K562 (cell line): ENCODE data around the gene MACROD2. TPM values are rescaled to one million over a fixed set of nuclear protein-coding genes. Genes with fewer than 3 reads are reported as not detected.

Source experiments
- ATAC-seq: fragments of 200-7000 bp; cut with Tn5 transposase; 3 replicates; pipeline ENCODE4 v1.9.1; 2020; ENCODE audit warnings: moderate library complexity
- BruUV-seq: library from RNA; stranded (reverse); fragments of 400-500 nt; replicated peaks from 2 replicates; lab custom pipeline; 2021; lab: Mats Ljungman, UMichigan
- CTCF ChIA-PET: fragments of 300-600 bp; formaldehyde crosslinking; extraction: SDS; loops from one replicate; lab custom pipeline; 2021; ENCODE audit warnings: low intra/inter-chr PET ratio; lab: Yijun Ruan, JAX
- POLR2A ChIA-PET: fragments of 300-600, 350-650 bp; sonication (Branson Sonifier 250); formaldehyde crosslinking; extraction: SDS; loops from one replicate; lab custom pipeline; 2021; ENCODE audit warnings: antibody characterized with exemption, inconsistent platforms; lab: Yijun Ruan, JAX
- DNase-seq, 4 experiments: peaks; one replicate each; pipeline versions ENCODE4 v3.0.0 to v3.0.0-alpha.2; 2011 to 2018; ENCODE audit warnings: low spot score in 3 of 4, mixed read lengths in 3 of 4; ENCODE audit errors: extremely low read depth in 1 of 4
- FAIRE-seq: peaks from 2 replicates; lab custom pipeline; 2011; peaks lifted over from hg19 to GRCh38; lab: Jason Lieb, UNC
- H2AFZ ChIP-seq: 2 replicates; pipeline ENCODE4 v1.6.0; 2011; ENCODE audit warnings: low read depth, low read length, control low read depth, inconsistent platforms
- H3K27ac ChIP-seq: fragments of 200-600 bp; 3 replicates; pipeline ENCODE4 v1.8.0; 2011; ENCODE audit warnings: low read depth, mild to moderate bottlenecking, control low read depth, inconsistent platforms, low read length, moderate library complexity, mixed read lengths; ENCODE audit errors: extremely low read depth
- H3K27me3 ChIP-seq, 2 experiments: fragments of 300-600 bp in 1 of 2; 2 replicates in 1 of 2; 3 replicates in 1 of 2; pipeline versions ENCODE4 v1.6.0 to v1.8.0; 2011; ENCODE audit warnings: inconsistent platforms in 2 of 2, low read length in 2 of 2, mild to moderate bottlenecking in 1 of 2, mixed read lengths in 1 of 2, moderate library complexity in 1 of 2; ENCODE audit not compliant: control insufficient read depth in 2 of 2, insufficient read depth in 2 of 2
- H3K36me3 ChIP-seq: fragments of 300-600 bp; 3 replicates; pipeline ENCODE4 v1.8.0; 2011; ENCODE audit warnings: mild to moderate bottlenecking, low read length, inconsistent platforms; ENCODE audit not compliant: control insufficient read depth, insufficient read depth
- H3K4me1 ChIP-seq, 2 experiments: fragments of 200-600 bp in 1 of 2; replicated peaks in 1 of 2; 2 replicates in 1 of 2; 3 replicates in 1 of 2; pipeline versions ENCODE4 v1.5.1 to v1.8.0; 2011; ENCODE audit warnings: inconsistent platforms in 2 of 2, low read length in 2 of 2, mild to moderate bottlenecking in 1 of 2, mixed read lengths in 1 of 2, moderate library complexity in 1 of 2; ENCODE audit not compliant: control insufficient read depth in 2 of 2, insufficient read depth in 2 of 2
- H3K4me2 ChIP-seq: 2 replicates; pipeline ENCODE4 v1.6.1; 2011; ENCODE audit warnings: low read length, control low read depth, inconsistent platforms, mixed read lengths; ENCODE audit not compliant: insufficient read depth
- H3K4me3 ChIP-seq: fragments of 200-600 bp; sonication (generic), shearing (Covaris generic); 2 replicates; pipeline ENCODE4 v1.5.1; 2016; ENCODE audit warnings: control low read depth, inconsistent platforms
- H3K79me2 ChIP-seq: fragments of 200-600 bp; 3 replicates; pipeline ENCODE4 v1.8.0; 2011; ENCODE audit warnings: low read length, inconsistent platforms; ENCODE audit not compliant: control insufficient read depth, insufficient read depth
- H3K9ac ChIP-seq, 2 experiments: 2 replicates each; pipeline versions ENCODE4 v1.6.0 to v1.6.1; 2011; ENCODE audit warnings: low read depth in 2 of 2, low read length in 2 of 2, control low read depth in 1 of 2, inconsistent platforms in 1 of 2, mild to moderate bottlenecking in 1 of 2, mixed read lengths in 1 of 2; ENCODE audit not compliant: insufficient read depth in 1 of 2
- H3K9me1 ChIP-seq: one replicate; pipeline ENCODE4 v1.6.0; 2011; ENCODE audit warnings: inconsistent platforms, mild to moderate bottlenecking, low read length, moderate library complexity; ENCODE audit not compliant: control insufficient read depth, insufficient read depth
- H3K9me3 ChIP-seq: replicated peaks from 2 replicates; pipeline ENCODE4 v1.5.1; 2011; ENCODE audit warnings: low read depth, low read length, inconsistent platforms; ENCODE audit not compliant: control insufficient read depth, insufficient read depth
- H4K20me1 ChIP-seq: replicated peaks from 2 replicates; pipeline ENCODE4 v1.6.1; 2011; ENCODE audit warnings: low read length, inconsistent platforms, mixed read lengths; ENCODE audit not compliant: control insufficient read depth, insufficient read depth
- CEBPB ChIP-seq: fragments of 450-650 bp; IDR thresholded peaks from 2 replicates; pipeline ENCODE4 v1.6.1; 2016; ENCODE audit warnings: missing genetic modification characterization, missing compliant biosample characterization
- FOXJ2 ChIP-seq: fragments of 200-800 bp; sonication (Bioruptor generic); IDR thresholded peaks from 2 replicates; pipeline ENCODE4 v1.6.1; 2016; ENCODE audit warnings: missing genetic modification characterization, missing compliant biosample characterization
- NCOA1 ChIP-seq: fragments of 450-650 bp; IDR thresholded peaks from 2 replicates; pipeline ENCODE4 v1.6.1; 2016; ENCODE audit warnings: low read depth
- SMARCA5 ChIP-seq: fragments of 450-650 bp; IDR thresholded peaks from 2 replicates; pipeline ENCODE4 v1.6.1; 2016
- ZFPM2 ChIP-seq: fragments of 250-450 bp; sonication (Bioruptor Pico); IDR thresholded peaks from 2 replicates; pipeline ENCODE4 v1.5.1; 2022; ENCODE audit warnings: mild to moderate bottlenecking
- ZNF583 ChIP-seq: fragments of 250-450 bp; sonication (Bioruptor Pico); IDR thresholded peaks from 2 replicates; pipeline ENCODE4 v1.4.0; 2020
- ZNF695 ChIP-seq: fragments of 450-650 bp; formaldehyde crosslinking; IDR thresholded peaks from 2 replicates; pipeline ENCODE4 v1.4.0; 2020; ENCODE audit warnings: mild to moderate bottlenecking, moderate library complexity
- WGBS: fragments of 100-300 bp; shearing (Covaris generic); methylation state at CpG from one replicate; pipeline ENCODE4 v1.1.6; 2016; ENCODE audit warnings: low coverage, mixed read lengths; ENCODE audit not compliant: insufficient coverage; ENCODE audit errors: missing lambda C conversion rate; 5-methylcytosine and 5-hydroxymethylcytosine counted together
- in situ Hi-C: fragments of 300-500 bp; cut with MboI; formaldehyde crosslinking; loops from 4 replicates; pipeline ENCODE4 v1.15.0; 2018; ENCODE audit warnings: inconsistent platforms, mixed read lengths
- intact Hi-C: fragments of 100-400 bp; cut with micrococcal nuclease; formaldehyde crosslinking; loops from 2 replicates; pipeline ENCODE4 v1.14.2; 2022
- polyA plus RNA-seq, 8 experiments: library from polyadenylated mRNA; depleted of rRNA in 4 of 8; stranded (reverse) in 5 of 8; unstranded in 3 of 8; fragments of >200 nt; fragmentation: Nextera tagmentation in 2 of 8; fragmentation: Illumina TruSeq in 1 of 8; extraction: Ambion mirVana in 2 of 8; extraction: Trizol in 1 of 8; gene quantifications; 2 replicates each; pipeline versions ENCODE4 v1.2.1 to v1.2.3, GENCODE V29; 2011 to 2014; ENCODE audit warnings: inconsistent platforms in 1 of 8, missing spikeins in 1 of 8
- total RNA-seq, 7 experiments: library from RNA; depleted of rRNA in 6 of 7; stranded (reverse); fragments of >200 nt in 6 of 7; fragmentation: Illumina TruSeq in 2 of 7; extraction: Trizol in 2 of 7; gene quantifications; 2 replicates each; pipeline versions ENCODE4 v1.2.1 to v1.2.3, GENCODE V29; 2011 to 2021; ENCODE audit warnings: low replicate concordance in 1 of 7
- TF ChIP-seq, protein P1 (sequence below): sonication (generic); formaldehyde crosslinking; IDR thresholded peaks from 2 replicates; pipeline ENCODE4 v1.8.0; 2022; ENCODE audit warnings: mild to moderate bottlenecking, missing genetic modification reagents
- TF ChIP-seq, protein P2 (sequence below): fragments of 150-350 bp; IDR thresholded peaks from 2 replicates; pipeline ENCODE4 v1.6.1; 2014; ENCODE audit warnings: low read depth, mild to moderate bottlenecking, low read length, borderline replicate concordance
- TF ChIP-seq, protein P3 (sequence below): fragments of 250-450 bp; sonication (Bioruptor Pico); IDR thresholded peaks from 2 replicates; pipeline ENCODE4 v1.8.0; 2021; ENCODE audit warnings: borderline replicate concordance, mild to moderate bottlenecking, moderate library complexity; ENCODE audit not compliant: poor library complexity, severe bottlenecking

MACROD2 gene
- total and polyA plus RNA-seq, 9 of the 15 experiments (the other 6 are each of a cell fraction or from before 2014, with no cell fraction given) = not detected

DNA sequence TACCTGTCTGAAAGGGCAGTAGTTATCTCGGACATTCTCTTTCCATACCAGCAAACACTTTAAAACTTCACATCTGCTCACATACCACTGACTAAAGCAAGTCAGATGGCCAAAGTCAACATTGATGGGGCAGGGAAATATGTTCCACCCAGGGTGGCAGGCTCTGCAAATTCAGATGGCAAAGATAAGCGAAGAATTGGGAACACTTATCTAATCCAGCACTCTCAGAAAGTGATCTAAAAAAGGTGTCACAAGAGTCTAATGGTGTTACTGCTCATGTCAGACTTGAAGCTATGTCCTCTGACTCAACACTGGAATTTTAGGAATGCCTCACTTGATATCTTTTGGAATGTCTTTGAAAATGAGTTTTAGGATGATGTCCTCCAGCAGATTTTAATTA, 1491.7 kb downstream of the MACROD2 start:
- 0% methylated on average over 2 of the region's 2 CpGs for WGBS
- no TSS peak for BruUV-seq

More for the DNA sequence above, 1491.7 kb downstream of the MACROD2 start:
- ATAC-seq (no peak), DNase-seq (no peak), FAIRE-seq (no peak)
- in situ Hi-C loops = no loop called here
- intact Hi-C loops = no loop called here
- no peaks in the 10 kb centered on the region for H3K4me1 ChIP-seq
- ChIA-PET POLR2A (no interaction called here), CTCF (no interaction called here)
- H3K9ac ChIP-seq = no peak overlapping the region
- no peak overlapping the region for H2AFZ ChIP-seq
- TF ChIP-seq FOXJ2 (tag) (no peak), CEBPB (tag) (no peak), SMARCA5 (no peak), ZNF583 (no peak), ZNF695 (CRISPR knock-in tag) (no peak), NCOA1 (no peak), ZFPM2 (CRISPR knock-in tag) (no peak)
- TF ChIP-seq, protein P1, sequence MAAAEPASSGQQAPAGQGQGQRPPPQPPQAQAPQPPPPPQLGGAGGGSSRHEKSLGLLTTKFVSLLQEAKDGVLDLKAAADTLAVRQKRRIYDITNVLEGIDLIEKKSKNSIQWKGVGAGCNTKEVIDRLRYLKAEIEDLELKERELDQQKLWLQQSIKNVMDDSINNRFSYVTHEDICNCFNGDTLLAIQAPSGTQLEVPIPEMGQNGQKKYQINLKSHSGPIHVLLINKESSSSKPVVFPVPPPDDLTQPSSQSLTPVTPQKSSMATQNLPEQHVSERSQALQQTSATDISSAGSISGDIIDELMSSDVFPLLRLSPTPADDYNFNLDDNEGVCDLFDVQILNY (CRISPR knock-in tag) = no peak
- TF ChIP-seq, protein P2, sequence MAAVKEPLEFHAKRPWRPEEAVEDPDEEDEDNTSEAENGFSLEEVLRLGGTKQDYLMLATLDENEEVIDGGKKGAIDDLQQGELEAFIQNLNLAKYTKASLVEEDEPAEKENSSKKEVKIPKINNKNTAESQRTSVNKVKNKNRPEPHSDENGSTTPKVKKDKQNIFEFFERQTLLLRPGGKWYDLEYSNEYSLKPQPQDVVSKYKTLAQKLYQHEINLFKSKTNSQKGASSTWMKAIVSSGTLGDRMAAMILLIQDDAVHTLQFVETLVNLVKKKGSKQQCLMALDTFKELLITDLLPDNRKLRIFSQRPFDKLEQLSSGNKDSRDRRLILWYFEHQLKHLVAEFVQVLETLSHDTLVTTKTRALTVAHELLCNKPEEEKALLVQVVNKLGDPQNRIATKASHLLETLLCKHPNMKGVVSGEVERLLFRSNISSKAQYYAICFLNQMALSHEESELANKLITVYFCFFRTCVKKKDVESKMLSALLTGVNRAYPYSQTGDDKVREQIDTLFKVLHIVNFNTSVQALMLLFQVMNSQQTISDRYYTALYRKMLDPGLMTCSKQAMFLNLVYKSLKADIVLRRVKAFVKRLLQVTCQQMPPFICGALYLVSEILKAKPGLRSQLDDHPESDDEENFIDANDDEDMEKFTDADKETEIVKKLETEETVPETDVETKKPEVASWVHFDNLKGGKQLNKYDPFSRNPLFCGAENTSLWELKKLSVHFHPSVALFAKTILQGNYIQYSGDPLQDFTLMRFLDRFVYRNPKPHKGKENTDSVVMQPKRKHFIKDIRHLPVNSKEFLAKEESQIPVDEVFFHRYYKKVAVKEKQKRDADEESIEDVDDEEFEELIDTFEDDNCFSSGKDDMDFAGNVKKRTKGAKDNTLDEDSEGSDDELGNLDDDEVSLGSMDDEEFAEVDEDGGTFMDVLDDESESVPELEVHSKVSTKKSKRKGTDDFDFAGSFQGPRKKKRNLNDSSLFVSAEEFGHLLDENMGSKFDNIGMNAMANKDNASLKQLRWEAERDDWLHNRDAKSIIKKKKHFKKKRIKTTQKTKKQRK = no peak
- TF ChIP-seq, protein P3, sequence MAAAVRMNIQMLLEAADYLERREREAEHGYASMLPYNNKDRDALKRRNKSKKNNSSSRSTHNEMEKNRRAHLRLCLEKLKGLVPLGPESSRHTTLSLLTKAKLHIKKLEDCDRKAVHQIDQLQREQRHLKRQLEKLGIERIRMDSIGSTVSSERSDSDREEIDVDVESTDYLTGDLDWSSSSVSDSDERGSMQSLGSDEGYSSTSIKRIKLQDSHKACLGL = no peak
- no peaks in the 10 kb centered on the region for H3K79me2 ChIP-seq
- H3K27me3 ChIP-seq = no peaks in the 10 kb centered on the region
- H3K9me1 ChIP-seq = no peaks in the 10 kb centered on the region
- no peak overlapping the region for H3K4me3 ChIP-seq
- H4K20me1 ChIP-seq = no peaks in the 10 kb centered on the region
- H3K4me2 ChIP-seq = no peak overlapping the region
- no peaks in the 10 kb centered on the region for H3K9me3 ChIP-seq
- no peak overlapping the region for H3K27ac ChIP-seq
- no peaks in the 10 kb centered on the region for H3K36me3 ChIP-seq
